H9 (cell line): ENCODE data around the gene CST6. TPM values are rescaled to one million over a fixed set of nuclear protein-coding genes. Genes with fewer than 3 reads are reported as not detected.

ENCODE experiments used
- DNase-seq: peaks from one replicate; pipeline ENCODE4 v3.0.0-alpha.2; 2017
- H2AFZ ChIP-seq: one replicate; pipeline ENCODE4 v1.6.1; 2013; ENCODE audit warnings: mild to moderate bottlenecking, low read length, control low read depth, moderate library complexity
- H2AK5ac ChIP-seq: 2 replicates; pipeline ENCODE4 v1.6.1; 2013; ENCODE audit warnings: low read length, control low read depth, mixed read lengths; ENCODE audit not compliant: insufficient read length
- H2BK120ac ChIP-seq: one replicate; pipeline ENCODE4 v1.6.1; 2013; ENCODE audit warnings: low read depth, mild to moderate bottlenecking, low read length, control low read depth, inconsistent platforms; ENCODE audit not compliant: poor library complexity, severe bottlenecking
- H2BK12ac ChIP-seq: 2 replicates; pipeline ENCODE4 v1.6.1; 2013; ENCODE audit warnings: low read length, control low read depth, mixed read lengths, low read depth; ENCODE audit not compliant: insufficient read length
- H2BK15ac ChIP-seq: 2 replicates; pipeline ENCODE4 v1.6.1; 2013; ENCODE audit warnings: low read depth, low read length, control low read depth
- H2BK20ac ChIP-seq: one replicate; pipeline ENCODE4 v1.6.1; 2013; ENCODE audit warnings: low read depth, mild to moderate bottlenecking, low read length, control low read depth, inconsistent platforms; ENCODE audit not compliant: poor library complexity, severe bottlenecking
- H2BK5ac ChIP-seq: 2 replicates; pipeline ENCODE4 v1.6.1; 2013; ENCODE audit warnings: low read length, control low read depth, mixed read lengths; ENCODE audit not compliant: insufficient read length
- H3K14ac ChIP-seq: 2 replicates; pipeline ENCODE4 v1.6.1; 2013; ENCODE audit warnings: low read length, control low read depth; ENCODE audit not compliant: insufficient read depth
- H3K18ac ChIP-seq: 2 replicates; pipeline ENCODE4 v1.6.1; 2013; ENCODE audit warnings: low read depth, mild to moderate bottlenecking, mixed read lengths, low read length, control low read depth; ENCODE audit not compliant: insufficient read length
- H3K23ac ChIP-seq: 2 replicates; pipeline ENCODE4 v1.6.1; 2013; ENCODE audit warnings: low read length, control low read depth, mixed read lengths, low read depth; ENCODE audit not compliant: insufficient read length
- H3K23me2 ChIP-seq: 2 replicates; pipeline ENCODE4 v1.6.1; 2013; ENCODE audit warnings: low read depth, mild to moderate bottlenecking, mixed read lengths, low read length, control low read depth; ENCODE audit not compliant: insufficient read length, poor library complexity, severe bottlenecking
- H3K27ac ChIP-seq: 2 replicates; pipeline ENCODE4 v1.5.1; 2013; ENCODE audit warnings: low read length, control low read depth, mixed read lengths, low read depth; ENCODE audit not compliant: insufficient read length
- H3K27me3 ChIP-seq: 2 replicates; pipeline ENCODE4 v1.6.1; 2013; ENCODE audit warnings: low read length, control low read depth, inconsistent platforms; ENCODE audit not compliant: insufficient read depth
- H3K4ac ChIP-seq: 2 replicates; pipeline ENCODE4 v1.6.1; 2013; ENCODE audit warnings: low read depth, mild to moderate bottlenecking, control low read depth, inconsistent platforms, low read length, moderate library complexity
- H3K4me1 ChIP-seq: 2 replicates; pipeline ENCODE4 v1.6.1; 2013; ENCODE audit warnings: low read length, control low read depth, inconsistent platforms; ENCODE audit not compliant: insufficient read depth
- H3K4me2 ChIP-seq: 2 replicates; pipeline ENCODE4 v1.6.1; 2013; ENCODE audit warnings: low read length, control low read depth, mixed read lengths; ENCODE audit not compliant: insufficient read length, insufficient read depth
- H3K56ac ChIP-seq: 2 replicates; pipeline ENCODE4 v1.6.1; 2013; ENCODE audit warnings: low read depth, mild to moderate bottlenecking, mixed read lengths, low read length, control low read depth; ENCODE audit not compliant: insufficient read length
- H3K79me1 ChIP-seq: 2 replicates; pipeline ENCODE4 v1.6.1; 2013; ENCODE audit warnings: low read depth, mild to moderate bottlenecking, moderate library complexity, low read length, control low read depth, inconsistent platforms; ENCODE audit not compliant: insufficient read depth, poor library complexity, severe bottlenecking
- H3K79me2 ChIP-seq: 2 replicates; pipeline ENCODE4 v1.6.1; 2013; ENCODE audit warnings: low read length, control low read depth, inconsistent platforms; ENCODE audit not compliant: insufficient read depth
- H3K9ac ChIP-seq: 2 replicates; pipeline ENCODE4 v1.6.1; 2013; ENCODE audit warnings: low read length, control low read depth, mixed read lengths; ENCODE audit not compliant: insufficient read length; ENCODE audit errors: extremely low read depth
- H3K9me3 ChIP-seq: one replicate; pipeline ENCODE4 v1.6.1; 2013; ENCODE audit warnings: low read depth, low read length, inconsistent platforms; ENCODE audit not compliant: control insufficient read depth
- H3T11ph ChIP-seq: one replicate; pipeline ENCODE4 v1.6.1; 2013; ENCODE audit warnings: mild to moderate bottlenecking, low read length, control low read depth, inconsistent platforms
- H4K20me1 ChIP-seq: one replicate; pipeline ENCODE4 v1.6.1; 2013; ENCODE audit not compliant: control insufficient read depth, insufficient read length, insufficient read depth
- H4K5ac ChIP-seq: 2 replicates; pipeline ENCODE4 v1.6.1; 2013; ENCODE audit warnings: low read depth, mild to moderate bottlenecking, mixed read lengths, low read length, control low read depth; ENCODE audit not compliant: insufficient read length
- H4K8ac ChIP-seq: replicated peaks from 2 replicates; pipeline ENCODE4 v1.6.1; 2013; ENCODE audit warnings: low read length, control low read depth, mixed read lengths, low read depth; ENCODE audit not compliant: insufficient read length
- H4K91ac ChIP-seq: 2 replicates; pipeline ENCODE4 v1.6.1; 2013; ENCODE audit warnings: low read depth, mild to moderate bottlenecking, moderate library complexity, mixed read lengths, low read length, control low read depth; ENCODE audit not compliant: insufficient read length
- H3K27ac Mint-ChIP-seq, 3 experiments: 2 replicates in 2 of 3; 3 replicates in 1 of 3; pipeline ENCODE4 v1.8.0; 2020 to 2021; ENCODE audit warnings: mixed read lengths in 3 of 3, mild to moderate bottlenecking in 1 of 3, moderate library complexity in 1 of 3
- H3K27me3 Mint-ChIP-seq: 2 replicates; pipeline ENCODE4 v1.8.0; 2021; ENCODE audit warnings: low read depth, mild to moderate bottlenecking, moderate library complexity, mixed read lengths
- H3K36me3 Mint-ChIP-seq, 3 experiments: 2 replicates in 2 of 3; 3 replicates in 1 of 3; pipeline ENCODE4 v1.8.0; 2020 to 2021; ENCODE audit warnings: low read depth in 3 of 3, mixed read lengths in 3 of 3; ENCODE audit not compliant: insufficient read depth in 1 of 3
- H3K4me1 Mint-ChIP-seq, 2 experiments: 2 replicates each; pipeline ENCODE4 v1.8.0; 2020; ENCODE audit warnings: mixed read lengths in 2 of 2
- H3K4me3 Mint-ChIP-seq, 2 experiments: 2 replicates in 1 of 2; 3 replicates in 1 of 2; pipeline ENCODE4 v1.8.0; 2020 to 2021; ENCODE audit warnings: mild to moderate bottlenecking in 2 of 2, mixed read lengths in 2 of 2, moderate library complexity in 1 of 2
- H3K9me3 Mint-ChIP-seq, 2 experiments: 2 replicates in 1 of 2; 3 replicates in 1 of 2; pipeline ENCODE4 v1.8.0; 2020; ENCODE audit warnings: mild to moderate bottlenecking in 2 of 2, mixed read lengths in 2 of 2, moderate library complexity in 1 of 2
- WGBS: extraction: QIAGEN DNeasy Blood & Tissue Kit; methylation state at CpG from one replicate; pipeline ENCODE4 v1.1.7; 2013; ENCODE audit warnings: missing lambda C conversion rate, low lambda C conversion rate, mixed read lengths; ENCODE audit not compliant: insufficient read length; ENCODE audit errors: extremely low coverage; 5-methylcytosine and 5-hydroxymethylcytosine counted together
- total RNA-seq: library from RNA; stranded (reverse); gene quantifications from 2 replicates; pipeline ENCODE4 v1.2.1, GENCODE V29; 2021
- TF ChIP-seq, protein P1 (sequence below): fragments of 200-600 bp; sonication (generic); conservative IDR thresholded peaks from 3 replicates; pipeline ENCODE4 v1.8.0; 2021; ENCODE audit warnings: antibody characterized with exemption, mild to moderate bottlenecking

The CST6 gene
- total RNA-seq, 1 experiment from 2014 or later = not detected

DNA sequence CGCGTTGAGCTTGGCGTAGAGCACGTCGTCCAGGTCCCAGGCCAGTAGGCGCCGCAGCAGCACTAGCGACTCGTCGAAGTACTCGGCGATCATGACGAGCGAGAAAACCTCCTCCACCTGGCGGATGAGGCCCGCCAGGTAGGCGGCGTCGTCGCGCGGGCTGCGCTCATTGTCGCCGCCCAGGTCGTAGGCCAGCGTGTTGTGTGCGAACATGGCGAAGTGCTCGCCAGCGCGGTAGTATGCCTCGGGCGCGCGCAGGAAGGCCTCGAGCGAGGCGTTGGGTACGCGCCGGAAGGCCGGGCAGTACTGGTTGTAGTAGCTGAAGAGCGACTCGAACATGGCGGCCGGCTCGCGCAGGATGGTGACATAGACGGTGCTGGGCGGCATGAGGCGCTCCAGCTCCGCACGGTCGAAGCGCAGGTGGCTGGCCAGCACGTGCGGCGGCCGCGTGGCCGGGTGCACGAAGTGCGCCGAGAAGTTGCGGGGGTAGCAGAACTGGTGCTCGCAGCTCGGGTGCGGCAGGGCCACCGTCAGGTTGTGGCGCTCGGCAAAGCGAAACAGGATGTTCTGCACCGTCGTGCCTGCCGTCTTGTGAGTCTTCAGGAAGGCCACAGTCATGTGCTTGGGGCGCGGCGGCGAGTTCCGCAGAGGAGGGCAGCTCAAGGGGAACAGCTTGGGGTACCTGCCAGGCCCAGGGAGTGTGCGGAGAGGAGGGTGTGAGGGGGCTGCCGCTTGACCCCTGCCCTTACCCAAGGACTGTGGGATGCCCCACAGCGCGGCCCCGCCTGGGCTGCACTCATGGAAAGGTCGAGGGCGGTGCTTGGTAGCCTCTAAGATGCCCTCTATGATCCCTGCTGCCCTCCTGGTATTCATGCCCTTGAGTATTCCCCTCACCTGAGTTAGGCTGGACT is 31.4 kb downstream of the CST6 start:
- no peak overlapping the region for H4K91ac ChIP-seq
- H3K4ac ChIP-seq = no peak overlapping the region
- H3K27ac ChIP-seq = no peak overlapping the region
- H4K5ac ChIP-seq = no peak overlapping the region
- peaks cover 1% of the 10 kb centered on the region for H3K23me2 ChIP-seq
- no peak overlapping the region for H2AFZ ChIP-seq
- no peak for DNase-seq
- H3T11ph ChIP-seq = no peak overlapping the region
- H3K9ac ChIP-seq = no peak overlapping the region
- no peaks in the 10 kb centered on the region for H3K4me1 ChIP-seq
- TF ChIP-seq, protein P1, sequence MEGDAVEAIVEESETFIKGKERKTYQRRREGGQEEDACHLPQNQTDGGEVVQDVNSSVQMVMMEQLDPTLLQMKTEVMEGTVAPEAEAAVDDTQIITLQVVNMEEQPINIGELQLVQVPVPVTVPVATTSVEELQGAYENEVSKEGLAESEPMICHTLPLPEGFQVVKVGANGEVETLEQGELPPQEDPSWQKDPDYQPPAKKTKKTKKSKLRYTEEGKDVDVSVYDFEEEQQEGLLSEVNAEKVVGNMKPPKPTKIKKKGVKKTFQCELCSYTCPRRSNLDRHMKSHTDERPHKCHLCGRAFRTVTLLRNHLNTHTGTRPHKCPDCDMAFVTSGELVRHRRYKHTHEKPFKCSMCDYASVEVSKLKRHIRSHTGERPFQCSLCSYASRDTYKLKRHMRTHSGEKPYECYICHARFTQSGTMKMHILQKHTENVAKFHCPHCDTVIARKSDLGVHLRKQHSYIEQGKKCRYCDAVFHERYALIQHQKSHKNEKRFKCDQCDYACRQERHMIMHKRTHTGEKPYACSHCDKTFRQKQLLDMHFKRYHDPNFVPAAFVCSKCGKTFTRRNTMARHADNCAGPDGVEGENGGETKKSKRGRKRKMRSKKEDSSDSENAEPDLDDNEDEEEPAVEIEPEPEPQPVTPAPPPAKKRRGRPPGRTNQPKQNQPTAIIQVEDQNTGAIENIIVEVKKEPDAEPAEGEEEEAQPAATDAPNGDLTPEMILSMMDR = no peak
- no peak overlapping the region for H2BK20ac ChIP-seq
- H2BK120ac ChIP-seq = no peak overlapping the region
- H4K8ac ChIP-seq = no peak overlapping the region
- H3K4me1 Mint-ChIP-seq = peaks cover 16 to 21% of the 10 kb centered on the region in 2 experiments
- H2BK12ac ChIP-seq = no peak overlapping the region
- no CpG with 5 or more reads among the region's 88 CpGs for WGBS
- no peak overlapping the region for H3K18ac ChIP-seq
- peaks cover 3% of the 10 kb centered on the region for H4K20me1 ChIP-seq
- H3K9me3 Mint-ChIP-seq = peaks cover 0 to 3% of the 10 kb centered on the region in 2 experiments; a peak in 2 of 5 replicates
- H3K79me1 ChIP-seq = no peaks in the 10 kb centered on the region
- no peak overlapping the region for H3K14ac ChIP-seq
- H3K27ac Mint-ChIP-seq = no peak overlapping the region
- H3K27me3 ChIP-seq = no peaks in the 10 kb centered on the region
- no peak overlapping the region for H2BK15ac ChIP-seq
- H3K4me2 ChIP-seq = no peak overlapping the region
- H3K79me2 ChIP-seq = no peaks in the 10 kb centered on the region
- H3K4me3 Mint-ChIP-seq = no peak overlapping the region
- no peak overlapping the region for H2AK5ac ChIP-seq
- no peak overlapping the region for H3K23ac ChIP-seq
- no peak overlapping the region for H3K56ac ChIP-seq
- peaks cover 17 to 32% (median 21%) of the 10 kb centered on the region in 3 experiments; a peak in 6 of 7 replicates for H3K36me3 Mint-ChIP-seq
- no peak overlapping the region for H2BK5ac ChIP-seq
- no peaks in the 10 kb centered on the region for H3K9me3 ChIP-seq
- no peaks in the 10 kb centered on the region for H3K27me3 Mint-ChIP-seq
